Ascending aorta (tissue), 2 donors: ENCODE data around the gene CCL19. TPM values are rescaled to one million over a fixed set of nuclear protein-coding genes. Genes with fewer than 3 reads are reported as not detected.
A peak's percentile ranks its signal among the peaks of the same experiment; 100 is the strongest.

ENCODE experiments used
- DNase-seq, 2 donors: peaks; one replicate each; pipeline ENCODE4 v3.0.0-alpha.2; 2019; ENCODE audit warnings: low spot score in 2 of 2
- H3K27ac ChIP-seq, 2 donors: fragments of 200-600 bp; sonication (generic); one replicate each; pipeline ENCODE4 v1.5.1; 2016 to 2017; ENCODE audit warnings: mild to moderate bottlenecking in 1 of 2
- H3K27me3 ChIP-seq: fragments of 200-600 bp; sonication (generic); one replicate; pipeline ENCODE4 v1.5.1; 2017
- H3K36me3 ChIP-seq, 2 donors: fragments of 200-600 bp; sonication (generic); one replicate each; pipeline ENCODE4 v1.5.1; 2016
- H3K4me1 ChIP-seq, 2 donors: fragments of 200-600 bp; sonication (generic); one replicate each; pipeline ENCODE4 v1.5.1; 2016 to 2017; ENCODE audit warnings: mild to moderate bottlenecking in 1 of 2
- H3K4me3 ChIP-seq, 2 donors: fragments of 200-600 bp; sonication (generic); one replicate each; pipeline ENCODE4 v1.5.1; 2016 to 2017; ENCODE audit warnings: mild to moderate bottlenecking in 1 of 2
- H3K9me3 ChIP-seq, 2 donors: fragments of 200-600 bp; sonication (generic); one replicate each; pipeline ENCODE4 v1.5.1; 2016
- intact Hi-C: fragments of 100-400 bp; cut with DNase I; formaldehyde crosslinking; loops from one replicate; pipeline ENCODE4 v1.15.1; 2023
- total RNA-seq: library from RNA; depleted of rRNA; stranded (reverse); fragments of >200 nt; gene quantifications from one replicate; pipeline ENCODE4 v1.1.0, GENCODE V29; 2016
- TF ChIP-seq, protein P1 (sequence below), 3 experiments: fragments of 200-600 bp in 2 of 3; fragments of 450-650 bp in 1 of 3; sonication (generic) in 2 of 3; IDR thresholded peaks; one replicate each; pipeline ENCODE4 v1.5.1; 2016 to 2019; ENCODE audit warnings: antibody characterized with exemption in 3 of 3, mild to moderate bottlenecking in 1 of 3, moderate library complexity in 1 of 3

CCL19 gene
- total RNA-seq, 1 donor from 2014 or later, result 17.7 TPM

DNA sequence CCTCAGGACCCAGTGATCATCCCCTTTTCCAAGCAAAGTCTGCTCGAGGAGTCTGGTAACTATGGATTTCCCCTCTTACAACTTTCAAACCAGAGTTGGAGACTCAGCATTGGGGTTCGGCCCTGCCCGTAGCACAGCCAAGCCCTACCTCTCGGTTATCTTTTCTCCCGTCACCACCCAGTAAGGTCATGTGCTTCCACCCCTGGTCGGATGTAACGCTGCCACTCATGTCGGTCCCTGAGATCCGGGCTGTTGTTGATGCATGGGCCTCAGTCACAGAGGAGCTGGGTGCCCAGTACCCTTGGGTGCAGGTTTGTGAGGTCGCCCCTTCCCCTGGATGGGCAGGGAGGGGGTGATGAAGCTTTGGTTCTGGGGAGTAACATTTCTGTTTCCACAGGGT is 43.4 kb downstream of the CCL19 start:
- peak overlapping the region; percentile 80 to 83 for H3K27ac ChIP-seq
- TF ChIP-seq, protein P1, sequence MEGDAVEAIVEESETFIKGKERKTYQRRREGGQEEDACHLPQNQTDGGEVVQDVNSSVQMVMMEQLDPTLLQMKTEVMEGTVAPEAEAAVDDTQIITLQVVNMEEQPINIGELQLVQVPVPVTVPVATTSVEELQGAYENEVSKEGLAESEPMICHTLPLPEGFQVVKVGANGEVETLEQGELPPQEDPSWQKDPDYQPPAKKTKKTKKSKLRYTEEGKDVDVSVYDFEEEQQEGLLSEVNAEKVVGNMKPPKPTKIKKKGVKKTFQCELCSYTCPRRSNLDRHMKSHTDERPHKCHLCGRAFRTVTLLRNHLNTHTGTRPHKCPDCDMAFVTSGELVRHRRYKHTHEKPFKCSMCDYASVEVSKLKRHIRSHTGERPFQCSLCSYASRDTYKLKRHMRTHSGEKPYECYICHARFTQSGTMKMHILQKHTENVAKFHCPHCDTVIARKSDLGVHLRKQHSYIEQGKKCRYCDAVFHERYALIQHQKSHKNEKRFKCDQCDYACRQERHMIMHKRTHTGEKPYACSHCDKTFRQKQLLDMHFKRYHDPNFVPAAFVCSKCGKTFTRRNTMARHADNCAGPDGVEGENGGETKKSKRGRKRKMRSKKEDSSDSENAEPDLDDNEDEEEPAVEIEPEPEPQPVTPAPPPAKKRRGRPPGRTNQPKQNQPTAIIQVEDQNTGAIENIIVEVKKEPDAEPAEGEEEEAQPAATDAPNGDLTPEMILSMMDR (IDR thresholded peaks at IDR 0.05), result no peak
- intact Hi-C loops, result loop anchor here (2.0 to 5.0 kb wide), 3 partner anchors 17 to 515 kb away; partner anchors contain the start of genes DCTN3 and UNC13B

DNA sequence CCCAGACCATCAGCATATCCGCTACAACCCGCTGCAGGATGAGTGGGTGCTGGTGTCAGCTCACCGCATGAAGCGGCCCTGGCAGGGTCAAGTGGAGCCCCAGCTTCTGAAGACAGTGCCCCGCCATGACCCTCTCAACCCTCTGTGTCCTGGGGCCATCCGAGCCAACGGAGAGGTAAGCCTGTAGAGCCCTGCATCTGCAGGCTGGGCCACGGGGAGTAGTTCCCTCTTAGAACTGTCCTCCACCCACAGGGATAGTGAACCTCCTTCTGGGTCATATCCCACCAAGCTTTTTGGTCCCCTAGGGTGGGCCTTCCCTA is 44.0 kb downstream of the CCL19 start:
- Histone ChIP-seq H3K27ac (peak overlapping the region; percentile 80 to 83), H3K27me3 (no peaks in the 10 kb centered on the region), H3K36me3 (peaks cover 17 to 21% of the 10 kb centered on the region in 2 donors), H3K4me1 (peaks cover 17 to 32% of the 10 kb centered on the region in 2 donors), H3K4me3 (peak overlapping the region; percentile 69 to 80), H3K9me3 (no peaks in the 10 kb centered on the region)
- no peak for DNase-seq
- intact Hi-C loops, result loop anchor here (2.0 to 5.0 kb wide), 3 partner anchors 18 to 515 kb away; partner anchors contain the start of genes DCTN3 and UNC13B
- TF ChIP-seq, protein P1 (IDR thresholded peaks at IDR 0.05), result no peak

More for the DNA sequence above, 43.4 kb downstream of the CCL19 start:
- Histone ChIP-seq H3K9me3 (no peaks in the 10 kb centered on the region), H3K27me3 (no peaks in the 10 kb centered on the region), H3K4me1 (peaks cover 20 to 37% of the 10 kb centered on the region in 2 donors), H3K36me3 (peaks cover 17 to 21% of the 10 kb centered on the region in 2 donors), H3K4me3 (peak overlapping the region; percentile 69 to 80)
- no peak for DNase-seq

DNA sequence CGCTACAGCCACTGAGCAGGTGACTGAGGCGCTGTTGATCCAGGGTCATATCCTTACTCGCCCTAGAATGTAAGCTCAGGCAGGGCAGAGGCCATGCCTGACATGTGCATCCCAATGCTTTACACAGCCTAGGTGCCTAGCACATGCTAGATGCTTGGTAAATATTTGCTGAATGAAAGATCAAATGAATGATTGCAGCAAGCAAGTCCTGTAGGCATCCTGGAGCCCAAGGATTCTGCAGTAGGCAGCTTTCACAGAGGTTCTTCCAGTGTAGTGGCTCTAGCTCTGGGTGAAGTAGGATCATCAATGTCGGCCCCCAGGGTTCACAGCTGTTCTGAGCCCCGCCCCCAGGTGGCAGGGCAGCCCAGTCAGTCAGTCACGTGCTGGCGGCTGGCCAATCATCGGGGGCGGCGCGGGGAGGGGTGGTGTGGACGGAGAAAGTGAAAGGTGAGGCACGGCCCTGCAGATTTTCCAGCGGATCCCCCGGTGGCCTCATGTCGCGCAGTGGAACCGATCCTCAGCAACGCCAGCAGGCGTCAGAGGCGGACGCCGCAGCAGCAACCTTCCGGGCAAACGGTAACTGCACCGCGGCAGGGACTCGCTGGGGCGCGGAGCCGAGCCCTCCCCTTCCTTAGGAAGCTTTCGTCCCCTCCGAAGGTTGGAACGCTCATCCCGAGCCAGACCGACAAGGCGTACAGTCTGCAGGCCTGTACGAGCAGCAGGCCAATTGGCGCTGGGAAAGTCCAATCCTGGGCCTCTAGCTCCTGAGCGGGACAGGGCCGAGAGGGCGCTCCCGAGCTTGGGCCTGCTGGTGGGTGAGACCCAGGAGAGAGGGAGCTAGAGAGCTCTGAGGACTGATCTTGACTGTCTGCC is 44.6 kb downstream of the CCL19 start, which contains the start of gene GALT:
Gene GALT, plus strand, starts transcription at position 465 of the 873 bp plus-strand sequence. Its CDS starts 30 bp downstream, at position 495.
- Histone ChIP-seq H3K9me3 (no peaks in the 10 kb centered on the region), H3K36me3 (peaks cover 17 to 21% of the 10 kb centered on the region in 2 donors), H3K4me3 (peak within 1 kb of the TSS; percentile 69 to 80), H3K4me1 (peaks cover 17 to 26% of the 10 kb centered on the region in 2 donors), H3K27me3 (no peaks in the 10 kb centered on the region), H3K27ac (peak within 1 kb of the TSS; percentile 80 to 83)
- intact Hi-C loops, result loop anchor here (1.0 to 5.0 kb wide), 4 partner anchors 9 to 516 kb away; partner anchors contain the start of genes DCTN3, SIGMAR1 and UNC13B
- TF ChIP-seq, protein P1 (IDR thresholded peaks at IDR 0.05), result peak; percentile 26 to 51 (median 35)
- peak; percentile 90 to 97 for DNase-seq

DNA sequence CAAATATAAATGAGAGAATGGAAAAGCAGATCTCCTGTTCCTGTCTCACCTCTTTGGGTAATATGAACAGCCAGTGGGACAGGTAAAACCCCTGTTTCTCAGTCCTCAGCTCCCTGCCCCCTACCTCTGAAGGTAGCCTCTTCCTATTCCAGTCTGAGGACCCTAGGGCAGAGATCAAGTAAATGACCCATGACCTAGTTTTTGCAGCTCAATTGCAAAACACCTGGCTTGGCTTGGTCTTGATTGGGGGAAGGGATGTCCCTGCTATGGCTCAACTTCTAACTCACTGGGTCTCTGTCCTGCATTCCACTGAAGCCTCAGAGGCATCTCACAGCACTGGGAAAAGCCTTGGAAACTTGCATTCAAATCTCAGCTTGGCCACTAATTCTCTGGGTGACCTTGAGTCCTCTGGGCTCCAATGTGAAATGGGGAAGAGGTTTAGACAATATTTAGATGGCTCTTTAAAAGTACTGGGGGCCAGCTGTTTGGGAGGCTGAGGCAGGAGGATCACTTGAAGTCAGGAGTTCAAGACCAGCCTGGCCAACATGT is 46.2 kb downstream of the CCL19 start:
- peaks cover 17 to 18% of the 10 kb centered on the region in 2 donors for H3K36me3 ChIP-seq
- DNase-seq, result no peak
- TF ChIP-seq, protein P1 (IDR thresholded peaks at IDR 0.05), result no peak
- intact Hi-C loops, result loop anchor here (5.0 kb wide), 1 partner anchor 517 kb away; the partner anchor contains the start of gene UNC13B
- no peak overlapping the region for H3K4me3 ChIP-seq
- H3K9me3 ChIP-seq, result no peaks in the 10 kb centered on the region
- no peak overlapping the region for H3K27ac ChIP-seq
- H3K27me3 ChIP-seq, result no peaks in the 10 kb centered on the region
- H3K4me1 ChIP-seq, result peaks cover 17 to 21% of the 10 kb centered on the region in 2 donors

DNA sequence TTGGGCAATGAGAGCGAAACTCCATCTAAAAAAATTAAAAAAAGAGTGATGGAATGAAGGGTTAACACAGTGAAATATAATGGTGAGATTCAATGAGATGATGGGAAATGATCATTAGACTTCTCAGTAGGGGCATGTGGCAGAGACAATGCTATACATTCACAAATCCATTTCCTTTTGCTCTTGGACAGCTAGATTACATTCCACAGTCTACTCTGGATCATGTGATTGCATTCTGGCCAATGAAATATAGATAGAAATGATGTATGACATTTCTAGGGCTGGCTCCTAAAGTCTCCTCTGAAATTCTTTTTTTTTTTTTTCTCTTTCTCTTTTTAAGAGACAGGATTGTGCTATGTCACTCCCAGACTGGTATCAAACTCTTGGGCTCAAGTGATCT is 48.4 kb downstream of the CCL19 start:
- Histone ChIP-seq H3K27ac (no peak overlapping the region), H3K36me3 (no peaks in the 10 kb centered on the region)

More for the DNA sequence above, 48.4 kb downstream of the CCL19 start:
- no peak for DNase-seq
- H3K9me3 ChIP-seq, result no peaks in the 10 kb centered on the region
- intact Hi-C loops, result no loop called here
- no peak overlapping the region for H3K4me3 ChIP-seq
- TF ChIP-seq, protein P1 (IDR thresholded peaks at IDR 0.05), result no peak
- peaks cover 11 to 12% of the 10 kb centered on the region in 2 donors for H3K4me1 ChIP-seq
- no peaks in the 10 kb centered on the region for H3K27me3 ChIP-seq

Other genes starting within 250 kb of the CCL19 start
- gene FAM219A, start 232.7 kb downstream of the CCL19 start, total RNA-seq, result 26.8 TPM
- gene DNAI1, start 232.5 kb downstream of the CCL19 start, total RNA-seq, result not detected
- gene ENHO, start 168.3 kb downstream of the CCL19 start, total RNA-seq, result not detected
- 4.7 TPM for gene CNTFR, start 101.6 kb downstream of the CCL19 start, total RNA-seq
- gene RPP25L, start 79.2 kb downstream of the CCL19 start, total RNA-seq, result 7.2 TPM
- gene DCTN3, start 70.8 kb downstream of the CCL19 start, total RNA-seq, result 31.7 TPM
- gene ARID3C, start 62.2 kb downstream of the CCL19 start, total RNA-seq, result not detected
- gene SIGMAR1, start 53.5 kb downstream of the CCL19 start, total RNA-seq, result 61.3 TPM
- 28.3 TPM for gene GALT, start 44.6 kb downstream of the CCL19 start, total RNA-seq
- gene IL11RA, start 39.1 kb downstream of the CCL19 start, total RNA-seq, result 50.3 TPM
- 9.3 TPM for gene CCL27, start 28.6 kb downstream of the CCL19 start, total RNA-seq
- 7.9 TPM for gene CCL21, start 18.9 kb upstream of the CCL19 start, total RNA-seq